RWPE2 (cell line): ENCODE measurements around the gene PIP4K2A.

Experiments
- ATAC-seq: fragments of 200-7000 bp; cut with Tn5 transposase; 3 replicates; pipeline ENCODE4 v1.9.1; 2021; ENCODE audit warnings: low read depth
- DNase-seq: peaks from one replicate; pipeline ENCODE4 v3.0.0-alpha.2; 2020; ENCODE audit warnings: low spot score
- H3K27ac ChIP-seq: fragments of 450-650 bp; 2 replicates; pipeline ENCODE4 v1.5.1; 2017; ENCODE audit warnings: mild to moderate bottlenecking; ENCODE audit not compliant: poor library complexity, severe bottlenecking
- H3K27me3 ChIP-seq: fragments of 250-450 bp; sonication (Bioruptor Pico); 2 replicates; pipeline ENCODE4 v1.5.1; 2021; ENCODE audit warnings: mild to moderate bottlenecking, moderate library complexity; ENCODE audit not compliant: insufficient read depth, poor library complexity, severe bottlenecking
- H3K36me3 ChIP-seq: fragments of 250-450 bp; sonication (Bioruptor Pico); 2 replicates; pipeline ENCODE4 v1.5.1; 2020; ENCODE audit warnings: low read depth, mild to moderate bottlenecking, moderate library complexity
- H3K4me1 ChIP-seq: fragments of 250-450 bp; sonication (Bioruptor Pico); 2 replicates; pipeline ENCODE4 v1.5.1; 2021; ENCODE audit warnings: mild to moderate bottlenecking, moderate library complexity; ENCODE audit not compliant: insufficient read depth, poor library complexity, severe bottlenecking
- H3K4me3 ChIP-seq: fragments of 250-450 bp; sonication (Bioruptor Pico); 2 replicates; pipeline ENCODE4 v1.5.1; 2021; ENCODE audit warnings: mild to moderate bottlenecking, moderate library complexity; ENCODE audit not compliant: severe bottlenecking
- H3K9me3 ChIP-seq: fragments of 250-450 bp; sonication (Bioruptor Pico); 2 replicates; pipeline ENCODE4 v1.5.1; 2021; ENCODE audit warnings: mild to moderate bottlenecking, moderate library complexity; ENCODE audit not compliant: severe bottlenecking
- TF ChIP-seq, protein P1 (sequence below): fragments of 450-650 bp; IDR thresholded peaks from one replicate; pipeline ENCODE4 v1.5.1; 2017; ENCODE audit warnings: mild to moderate bottlenecking, moderate library complexity; ENCODE audit not compliant: poor library complexity, severe bottlenecking

PIP4K2A gene

DNA sequence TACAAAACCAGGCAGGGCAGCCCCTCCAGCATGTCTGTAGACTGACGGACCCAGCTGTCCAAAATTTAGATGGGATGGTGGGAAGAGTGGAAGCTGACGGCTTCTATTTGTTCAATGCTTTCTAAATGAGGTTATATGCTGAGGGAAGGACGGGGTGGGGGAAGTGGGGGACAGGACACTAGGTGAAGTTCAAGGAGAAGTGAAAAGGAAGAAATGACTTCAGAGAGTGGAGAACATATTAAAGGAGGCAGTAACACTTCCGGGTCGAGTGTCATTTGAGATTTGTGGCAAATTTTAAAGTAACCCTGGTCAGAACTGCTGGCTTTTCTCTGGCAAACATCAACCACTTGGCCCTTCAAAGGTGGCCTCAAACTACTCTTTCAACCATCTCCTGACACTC is 9.4 kb downstream of the PIP4K2A start:
- ATAC-seq (no peak), DNase-seq (no peak)
- Histone ChIP-seq H3K27ac (no peak overlapping the region), H3K4me1 (no peaks in the 10 kb centered on the region), H3K27me3 (no peaks in the 10 kb centered on the region), H3K4me3 (no peak overlapping the region), H3K9me3 (no peaks in the 10 kb centered on the region), H3K36me3 (no peaks in the 10 kb centered on the region)
- TF ChIP-seq, protein P1, sequence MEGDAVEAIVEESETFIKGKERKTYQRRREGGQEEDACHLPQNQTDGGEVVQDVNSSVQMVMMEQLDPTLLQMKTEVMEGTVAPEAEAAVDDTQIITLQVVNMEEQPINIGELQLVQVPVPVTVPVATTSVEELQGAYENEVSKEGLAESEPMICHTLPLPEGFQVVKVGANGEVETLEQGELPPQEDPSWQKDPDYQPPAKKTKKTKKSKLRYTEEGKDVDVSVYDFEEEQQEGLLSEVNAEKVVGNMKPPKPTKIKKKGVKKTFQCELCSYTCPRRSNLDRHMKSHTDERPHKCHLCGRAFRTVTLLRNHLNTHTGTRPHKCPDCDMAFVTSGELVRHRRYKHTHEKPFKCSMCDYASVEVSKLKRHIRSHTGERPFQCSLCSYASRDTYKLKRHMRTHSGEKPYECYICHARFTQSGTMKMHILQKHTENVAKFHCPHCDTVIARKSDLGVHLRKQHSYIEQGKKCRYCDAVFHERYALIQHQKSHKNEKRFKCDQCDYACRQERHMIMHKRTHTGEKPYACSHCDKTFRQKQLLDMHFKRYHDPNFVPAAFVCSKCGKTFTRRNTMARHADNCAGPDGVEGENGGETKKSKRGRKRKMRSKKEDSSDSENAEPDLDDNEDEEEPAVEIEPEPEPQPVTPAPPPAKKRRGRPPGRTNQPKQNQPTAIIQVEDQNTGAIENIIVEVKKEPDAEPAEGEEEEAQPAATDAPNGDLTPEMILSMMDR, result no peak

GRCh38 chr10:22704471-22704911 is 9.9 kb downstream of the PIP4K2A start:
- no peak overlapping the region for H3K27ac ChIP-seq
- H3K9me3 ChIP-seq, result no peaks in the 10 kb centered on the region
- no peaks in the 10 kb centered on the region for H3K36me3 ChIP-seq
- no peak overlapping the region for H3K4me3 ChIP-seq
- DNase-seq, result no peak
- TF ChIP-seq, protein P1, result no peak
- no peak for ATAC-seq
- H3K4me1 ChIP-seq, result no peaks in the 10 kb centered on the region
- H3K27me3 ChIP-seq, result no peaks in the 10 kb centered on the region

DNA sequence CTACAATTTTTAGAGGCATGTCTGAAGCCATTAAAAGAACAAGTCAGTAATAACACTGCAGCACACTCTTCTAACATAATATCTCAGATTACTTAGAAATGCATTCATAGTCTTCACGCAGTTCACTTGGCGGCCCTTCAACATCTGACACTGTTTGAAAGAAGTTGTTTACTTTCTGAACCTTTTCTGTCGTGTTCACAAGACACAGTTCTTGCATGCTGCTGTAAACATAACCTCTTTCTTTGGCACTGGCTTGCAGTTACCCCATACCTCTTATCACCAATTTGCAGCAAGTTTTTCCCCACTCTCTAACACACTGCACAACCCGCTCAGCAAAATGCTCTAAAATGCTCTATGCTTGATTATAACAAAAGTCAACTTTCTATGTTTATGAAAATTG is 12.0 kb downstream of the PIP4K2A start:
- ATAC-seq (no peak), DNase-seq (no peak)
- Histone ChIP-seq H3K4me1 (no peaks in the 10 kb centered on the region), H3K4me3 (no peak overlapping the region), H3K27me3 (no peaks in the 10 kb centered on the region), H3K9me3 (no peaks in the 10 kb centered on the region), H3K27ac (no peak overlapping the region), H3K36me3 (no peaks in the 10 kb centered on the region)
- TF ChIP-seq, protein P1, result no peak

GRCh38 chr10:22701132-22701826 is 13.1 kb downstream of the PIP4K2A start:
- Histone ChIP-seq H3K36me3 (no peaks in the 10 kb centered on the region), H3K4me1 (no peaks in the 10 kb centered on the region), H3K4me3 (no peak overlapping the region), H3K27ac (no peak overlapping the region), H3K9me3 (no peaks in the 10 kb centered on the region), H3K27me3 (no peaks in the 10 kb centered on the region)
- DNase-seq, result no peak
- TF ChIP-seq, protein P1, result no peak
- ATAC-seq, result no peak

- TF ChIP-seq, protein P1, result no peak
- H3K4me3 ChIP-seq, result no peak overlapping the region
- ATAC-seq (no peak), DNase-seq (no peak)
- no peaks in the 10 kb centered on the region for H3K36me3 ChIP-seq
- no peak overlapping the region for H3K27ac ChIP-seq
- H3K4me1 ChIP-seq, result no peaks in the 10 kb centered on the region
- H3K27me3 ChIP-seq, result no peaks in the 10 kb centered on the region
- no peaks in the 10 kb centered on the region for H3K9me3 ChIP-seq
Observed at GRCh38 chr10:22700489-22700888, 13.9 kb downstream of the PIP4K2A start.
